Hepatic stellate cell (primary cell): Measurements from ENCODE around the gene ADO.
"Not testable (repeated sequence)": the region's sequence is repeated elsewhere in the genome, so short reads cannot be mapped to it uniquely, and the experiment has no call there.

Experiments used
- DNase-seq: peaks from one replicate; pipeline ENCODE4 v3.0.0; 2011; ENCODE audit warnings: low spot score

ADO gene

DNA sequence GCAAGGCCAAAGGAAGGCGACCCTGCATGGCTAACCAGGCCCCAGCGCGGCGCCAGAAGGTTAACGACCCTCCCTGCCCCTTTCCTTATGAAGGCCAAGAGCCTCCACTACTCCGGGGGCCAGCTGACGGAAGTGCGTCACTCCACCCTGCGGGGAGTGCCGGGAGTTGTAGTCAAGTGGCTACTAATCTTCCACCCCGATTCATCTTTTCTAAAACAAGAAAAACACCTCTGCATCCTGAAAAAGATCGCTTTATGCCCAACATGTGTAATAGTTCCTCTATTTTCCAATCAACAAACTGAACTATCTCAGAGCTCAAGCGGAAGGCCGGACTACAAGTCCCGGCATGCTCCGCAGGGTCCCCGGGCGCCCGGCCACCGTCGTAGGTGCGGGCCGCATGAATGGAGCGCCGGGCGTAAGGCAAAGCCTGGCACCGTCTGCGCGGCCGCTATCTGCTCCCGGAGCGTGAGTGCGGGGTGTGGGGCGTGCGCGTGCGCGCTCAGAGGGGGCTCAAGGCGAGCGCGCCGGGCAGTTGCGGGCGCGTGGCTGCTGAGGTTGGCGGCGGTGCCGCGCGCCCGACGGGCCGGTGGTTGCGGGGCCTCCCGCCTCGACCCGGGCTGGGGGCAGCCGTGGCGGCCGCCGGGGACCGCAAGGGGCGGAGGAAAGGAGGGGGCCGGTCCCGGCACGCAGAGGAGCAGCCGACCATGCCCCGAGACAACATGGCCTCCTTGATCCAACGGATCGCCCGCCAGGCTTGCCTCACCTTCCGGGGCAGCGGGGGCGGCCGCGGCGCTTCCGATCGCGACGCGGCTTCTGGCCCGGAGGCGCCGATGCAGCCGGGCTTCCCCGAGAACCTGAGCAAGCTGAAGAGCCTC is at the start of gene ADO:
ADO (plus strand) TSS at position 365 of the 875 bp plus-strand sequence; CDS start at position 705, 340 bp downstream.
- peak; percentile 89 for DNase-seq

- DNase-seq: no peak
Measured at GRCh38 chr10:62754963-62755362, 49.6 kb upstream of the ADO start.

GRCh38 chr10:62755662-62756653 is 48.6 kb upstream of the ADO start:
- no peak for DNase-seq

GRCh38 chr10:62759599-62760175 is 44.8 kb upstream of the ADO start:
- DNase-seq: no peak

DNA sequence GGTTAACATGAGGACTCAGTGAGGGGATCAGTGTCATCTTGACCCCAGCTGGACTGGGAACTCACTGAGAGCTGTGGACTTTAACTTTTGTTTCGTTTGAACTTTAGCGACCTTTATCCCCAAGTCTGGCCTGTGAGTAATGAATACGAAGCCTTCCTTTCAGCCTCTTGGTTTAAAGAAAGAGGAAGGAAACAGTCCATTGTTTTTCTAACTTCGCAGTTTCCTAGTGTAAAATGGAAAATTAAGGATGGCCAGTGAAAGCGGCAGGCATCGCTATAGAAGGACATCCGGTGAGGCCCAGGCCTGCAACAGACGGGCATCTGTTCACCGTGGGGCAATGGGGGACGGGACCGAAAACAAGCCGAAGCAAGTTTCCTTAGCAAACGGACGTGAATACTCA is 44.1 kb upstream of the ADO start:
- DNase-seq: no peak

DNA sequence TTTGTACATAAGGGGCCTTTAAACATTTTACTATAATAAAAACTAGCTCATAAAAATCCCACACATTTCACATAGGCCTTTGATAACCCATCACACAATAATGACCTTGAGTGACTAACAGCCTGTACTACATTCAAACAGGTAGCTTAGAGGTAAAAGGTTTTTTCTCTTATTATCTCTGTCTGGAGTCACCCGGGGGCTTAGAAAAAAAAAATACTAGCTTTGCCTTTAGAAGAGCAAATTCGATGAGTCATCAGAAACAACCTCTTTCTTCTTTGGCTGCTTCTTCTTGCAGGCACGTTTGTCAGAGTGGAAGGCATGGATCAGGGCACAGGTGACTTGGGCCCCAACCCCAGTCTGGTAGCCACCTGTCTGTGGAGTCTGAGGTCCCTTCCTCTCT is 43.4 kb upstream of the ADO start:
- DNase-seq: no peak

DNA sequence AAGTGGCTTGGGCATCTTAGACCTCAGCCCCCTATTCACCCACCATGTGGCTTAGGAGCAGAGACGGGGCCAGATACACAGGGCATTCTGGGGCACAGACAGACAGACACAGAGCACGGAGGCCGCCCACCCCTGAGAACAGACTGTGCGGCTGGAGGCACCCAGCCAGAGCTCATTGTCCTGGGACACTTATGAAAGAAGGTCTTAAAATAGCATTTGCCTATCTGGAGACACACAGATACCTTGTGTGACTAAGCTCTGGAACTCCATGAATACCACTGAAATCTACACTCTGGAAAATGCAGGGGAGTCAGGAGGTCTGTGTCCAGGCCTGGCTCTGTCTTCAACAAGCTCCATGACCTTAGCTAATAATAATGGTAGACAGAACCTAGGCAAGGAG is 41.4 kb upstream of the ADO start:
- DNase-seq: no peak

DNA sequence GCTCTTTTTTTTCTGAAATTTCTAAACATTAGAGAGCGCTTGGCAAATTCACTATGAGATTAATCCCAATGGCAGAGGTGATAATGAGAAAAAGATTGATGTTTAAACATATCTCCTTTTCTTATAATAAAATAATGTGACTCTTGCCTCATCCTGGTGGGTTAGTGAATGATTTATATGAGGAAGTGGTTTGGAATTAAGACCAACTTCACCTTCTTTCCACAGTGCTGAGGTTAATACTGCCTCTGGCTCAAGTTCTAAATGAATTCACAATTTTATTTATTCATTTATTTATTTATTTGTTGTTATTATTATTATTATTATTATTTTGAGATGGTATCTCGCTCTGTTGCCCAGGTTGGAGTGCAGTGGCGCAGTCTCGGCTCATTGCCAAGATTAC is 40.5 kb upstream of the ADO start:
- DNase-seq: no peak

DNA sequence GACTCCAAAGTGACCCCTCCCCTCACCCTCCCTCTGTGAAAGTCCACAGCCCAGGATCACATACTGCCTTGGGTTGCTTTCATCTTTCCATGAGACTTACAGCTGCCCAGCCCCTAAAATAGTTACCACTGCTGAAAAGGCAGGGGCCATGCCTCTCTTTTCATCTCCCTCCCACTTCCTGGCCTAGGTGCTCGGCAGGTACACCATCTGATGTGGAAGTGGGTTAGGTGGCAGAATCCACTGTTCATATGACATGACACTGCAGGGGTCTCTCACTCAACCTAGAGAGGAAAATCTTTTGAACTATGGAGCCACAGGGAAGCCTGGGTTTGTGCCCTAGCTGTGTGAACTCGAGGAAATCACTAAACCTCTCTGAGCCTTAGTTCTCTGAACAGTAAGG is 38.8 kb upstream of the ADO start:
- no peak for DNase-seq

- no peak for DNase-seq
Measured at GRCh38 chr10:62766386-62766785, 38.1 kb upstream of the ADO start.

GRCh38 chr10:62769574-62770242 is 34.8 kb upstream of the ADO start:
- DNase-seq: no peak

DNA sequence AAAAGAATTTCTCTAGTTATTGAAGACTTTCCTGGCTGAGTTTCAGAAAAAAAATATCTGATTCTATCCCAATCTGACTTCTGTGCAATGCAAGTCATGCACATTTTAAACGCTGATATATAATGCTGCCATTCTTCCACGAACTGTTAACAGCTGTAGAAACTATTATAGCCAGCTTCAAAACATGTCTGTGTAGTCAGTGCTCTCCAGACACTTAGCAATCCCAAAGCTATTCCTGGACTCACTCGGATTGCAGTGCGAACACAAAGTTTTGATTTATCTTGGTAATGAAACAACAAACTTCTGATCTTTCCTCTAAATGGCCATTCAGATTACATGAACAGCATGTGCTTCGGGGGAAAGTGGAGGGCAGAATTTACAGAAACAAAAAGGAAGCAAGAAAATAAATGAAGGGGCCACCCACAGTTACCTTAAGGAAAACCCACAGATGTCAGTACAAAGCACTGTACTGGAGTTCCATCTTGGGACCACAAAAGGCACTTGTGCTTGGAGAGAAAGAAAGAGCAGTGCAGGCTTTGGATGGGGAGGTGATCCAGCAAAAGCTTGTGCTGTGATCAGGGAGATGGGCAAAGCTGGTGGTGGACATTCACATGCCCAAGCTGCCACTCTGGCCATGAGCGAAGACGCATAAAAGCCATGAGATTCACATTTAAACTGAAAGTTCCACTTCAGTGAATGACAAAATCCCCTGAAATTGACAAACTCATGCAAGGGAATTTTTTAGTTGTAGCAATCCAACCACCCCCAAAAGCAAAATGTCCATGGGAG is 32.1 kb upstream of the ADO start:
- no peak for DNase-seq

DNA sequence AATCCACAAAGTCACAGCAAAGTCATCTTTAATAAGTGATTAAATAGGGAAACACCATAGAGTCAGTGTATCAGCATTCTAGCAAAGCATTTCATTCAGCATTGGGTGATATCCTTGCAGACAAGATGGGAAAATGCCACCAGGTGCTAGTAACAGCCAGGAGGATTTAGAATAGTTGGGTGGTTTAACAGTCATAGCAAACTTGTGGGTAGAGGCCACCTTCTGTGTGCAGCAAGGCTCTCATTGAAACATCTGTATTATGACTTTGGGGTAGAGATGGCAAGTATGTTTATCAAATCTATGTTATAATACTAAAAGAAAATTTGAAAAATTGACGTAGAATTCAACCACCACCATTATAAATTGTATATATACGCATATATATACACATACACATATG is 26.4 kb upstream of the ADO start:
- DNase-seq: no peak

DNA sequence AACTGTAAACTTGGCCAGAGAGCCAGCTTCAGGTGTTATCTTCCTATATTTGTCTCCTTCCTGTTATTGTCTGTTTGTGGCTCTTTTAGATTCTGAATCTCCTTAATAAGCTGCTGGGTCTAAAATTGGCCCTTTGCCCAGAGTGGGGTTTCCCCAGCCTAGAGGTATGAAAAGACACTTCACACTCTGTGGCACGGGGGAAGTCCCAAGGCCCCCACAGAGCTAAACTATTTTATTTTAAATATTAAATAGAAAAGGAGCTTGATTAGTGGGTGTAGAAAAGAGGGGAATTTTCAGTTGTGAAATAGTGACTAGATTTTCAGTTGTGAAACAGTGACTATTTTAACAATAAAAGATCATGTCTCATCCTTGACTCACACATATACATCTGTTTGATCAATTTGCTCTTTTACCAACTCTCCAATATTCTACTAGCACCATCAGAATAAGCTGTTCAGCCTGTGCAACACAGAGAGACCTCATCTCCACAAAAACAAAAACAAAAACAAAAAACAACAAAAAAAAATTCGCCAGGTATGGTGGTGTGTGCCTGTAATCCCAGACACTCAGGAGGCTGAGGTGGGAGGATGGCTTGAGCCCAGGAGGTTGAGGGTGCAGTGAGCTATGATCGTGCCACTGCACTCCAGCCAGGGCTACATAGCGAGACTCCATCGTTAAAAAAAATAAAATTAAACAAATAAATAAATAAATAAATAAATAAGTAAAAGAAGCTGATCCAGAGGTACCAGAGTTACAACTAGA is 24.9 kb upstream of the ADO start:
- DNase-seq: no peak

GRCh38 chr10:62784537-62784936 is 20.0 kb upstream of the ADO start:
- not testable (repeated sequence) for DNase-seq

DNA sequence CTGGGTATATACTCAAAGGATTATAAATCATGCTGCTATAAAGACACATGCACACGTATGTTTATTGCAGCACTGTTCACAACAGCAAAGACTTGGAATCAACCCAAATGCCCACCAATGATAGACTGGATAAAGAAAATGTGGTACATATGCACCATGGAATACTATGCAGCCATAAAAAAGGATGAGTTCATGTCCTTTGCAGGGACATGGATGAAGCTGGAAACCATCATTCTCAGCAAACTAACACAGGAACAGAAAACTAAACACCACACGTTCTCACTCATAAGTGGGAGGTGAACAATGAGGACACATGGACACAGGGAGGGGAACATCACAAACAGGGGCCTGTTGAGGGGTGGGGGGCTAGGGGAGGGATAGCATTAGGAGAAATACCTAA is 16.2 kb upstream of the ADO start:
- not testable (repeated sequence) for DNase-seq

- DNase-seq: peak; percentile 31
Measured at GRCh38 chr10:62788861-62789467, 15.6 kb upstream of the ADO start.

DNA sequence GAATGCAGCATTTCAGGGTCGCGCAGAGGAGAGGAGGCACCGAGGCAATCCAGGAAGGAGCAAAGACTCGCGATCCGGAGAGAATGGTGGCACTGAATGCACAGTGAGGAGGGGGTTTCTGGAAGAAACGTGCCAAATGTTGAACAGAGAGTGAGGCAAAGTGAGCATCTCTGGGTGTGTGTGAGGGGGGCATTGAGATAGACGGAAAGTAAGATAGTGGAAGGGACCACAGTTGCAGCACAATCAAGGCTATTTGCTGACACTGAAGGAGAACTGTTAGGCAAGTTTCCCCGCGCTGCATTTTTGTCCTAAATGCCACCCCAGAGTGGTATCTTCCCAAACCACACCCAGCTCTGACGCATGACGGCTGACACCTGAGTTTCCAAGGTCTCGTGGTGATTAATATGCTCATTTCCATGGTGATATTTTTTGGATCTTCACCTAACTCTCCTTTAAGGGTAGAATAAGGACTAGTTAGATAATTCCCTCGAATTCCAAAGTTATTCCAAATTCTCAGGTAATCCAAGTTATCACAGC is 14.4 kb upstream of the ADO start:
- DNase-seq: no peak

DNA sequence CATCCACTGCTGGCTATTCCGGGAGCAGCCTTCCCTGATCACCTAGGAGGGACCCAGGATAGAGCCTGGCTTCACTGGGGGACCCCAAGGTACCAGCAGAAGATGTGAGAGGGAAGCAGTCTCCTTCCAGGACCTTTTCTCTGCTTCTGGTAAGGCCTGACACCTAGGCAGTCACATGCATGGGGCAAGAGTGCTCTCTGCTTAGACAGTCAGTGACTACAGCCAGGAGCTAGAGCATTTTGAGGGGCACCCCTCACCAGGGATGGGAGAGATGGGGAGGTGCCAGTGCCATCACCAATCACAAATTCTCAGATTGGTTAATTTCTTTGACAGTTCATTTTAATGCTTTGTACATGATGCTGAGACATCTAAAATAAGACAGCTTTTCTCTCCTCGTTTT is 13.9 kb upstream of the ADO start:
- DNase-seq: no peak

DNA sequence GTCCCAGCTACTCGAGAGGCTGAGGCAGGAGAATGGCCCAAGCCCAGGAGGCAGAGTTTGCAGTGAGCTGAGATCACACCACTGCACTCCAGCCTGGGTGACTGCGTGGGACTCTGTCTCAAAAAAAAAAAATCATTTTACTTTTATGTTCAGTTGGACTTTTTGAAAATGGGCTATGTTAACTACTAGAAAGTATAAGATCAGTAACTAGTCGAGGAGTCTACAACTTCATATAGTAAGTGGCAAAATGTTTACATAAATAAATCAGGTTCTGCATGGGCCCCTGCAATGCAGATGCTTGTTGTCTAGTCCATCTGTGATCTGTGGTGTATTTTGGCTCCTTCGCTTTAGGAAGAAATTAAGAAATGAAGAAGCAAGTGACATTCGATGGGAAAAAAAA is 12.3 kb upstream of the ADO start:
- no peak for DNase-seq
